ENCODE data around the gene AKNA. TPM values are rescaled to one million over a fixed set of nuclear protein-coding genes. Genes with fewer than 3 reads are reported as not detected.

The AKNA gene
- total RNA-seq, 1 donor from 2014 or later, result 464 TPM

- intact Hi-C loops (cut with micrococcal nuclease), result no loop called here
Observed at GRCh38 chr9:114416290-114416689, 28.5 kb upstream of the AKNA start.

- intact Hi-C loops (cut with micrococcal nuclease), result no loop called here
Observed at GRCh38 chr9:114414346-114414745, 26.6 kb upstream of the AKNA start.

- intact Hi-C loops (cut with micrococcal nuclease), result no loop called here
Observed at GRCh38 chr9:114413861-114414301, 26.1 kb upstream of the AKNA start.

- intact Hi-C loops (cut with micrococcal nuclease), result no loop called here
Observed at GRCh38 chr9:114412048-114412683, 24.4 kb upstream of the AKNA start.

GRCh38 chr9:114411452-114411851 lies 23.7 kb upstream of the AKNA start:
- intact Hi-C loops (cut with micrococcal nuclease), result no loop called here

- intact Hi-C loops (cut with micrococcal nuclease), result no loop called here
Observed at GRCh38 chr9:114410910-114411309, 23.1 kb upstream of the AKNA start.

GRCh38 chr9:114409842-114410241 lies 22.1 kb upstream of the AKNA start:
- intact Hi-C loops (cut with micrococcal nuclease), result loop anchor here (5.0 kb wide), 1 partner anchor 1182 kb away; no protein-coding TSS in a partner anchor

GRCh38 chr9:114409103-114409780 lies 21.5 kb upstream of the AKNA start:
- intact Hi-C loops (cut with micrococcal nuclease), result loop anchor here (5.0 kb wide), 1 partner anchor 1183 kb away; no protein-coding TSS in a partner anchor

- intact Hi-C loops (cut with micrococcal nuclease), result loop anchor here (5.0 kb wide), 1 partner anchor 1184 kb away; no protein-coding TSS in a partner anchor
Observed at GRCh38 chr9:114408645-114409044, 20.9 kb upstream of the AKNA start.

GRCh38 chr9:114407889-114408288 lies 20.1 kb upstream of the AKNA start:
- intact Hi-C loops (cut with micrococcal nuclease), result loop anchor here (5.0 kb wide), 1 partner anchor 1184 kb away; no protein-coding TSS in a partner anchor

- intact Hi-C loops (cut with micrococcal nuclease), result loop anchor here (5.0 kb wide), 1 partner anchor 1186 kb away; no protein-coding TSS in a partner anchor
Observed at GRCh38 chr9:114406441-114406840, 18.7 kb upstream of the AKNA start.

GRCh38 chr9:114405294-114406034 lies 17.7 kb upstream of the AKNA start:
- intact Hi-C loops (cut with micrococcal nuclease), result loop anchor here (1.0 to 5.0 kb wide), 9 partner anchors 82 to 1187 kb away; partner anchors contain the start of gene ATP6V1G1

- intact Hi-C loops (cut with micrococcal nuclease), result no loop called here
Observed at GRCh38 chr9:114404531-114404930, 16.7 kb upstream of the AKNA start.

GRCh38 chr9:114403153-114403756 lies 15.5 kb upstream of the AKNA start:
- intact Hi-C loops (cut with micrococcal nuclease), result no loop called here

- intact Hi-C loops (cut with micrococcal nuclease), result no loop called here
Observed at GRCh38 chr9:114401344-114401743, 13.6 kb upstream of the AKNA start.

GRCh38 chr9:114400772-114401171 lies 13.0 kb upstream of the AKNA start:
- intact Hi-C loops (cut with micrococcal nuclease), result no loop called here

- intact Hi-C loops (cut with micrococcal nuclease), result no loop called here
Observed at GRCh38 chr9:114400219-114400618, 12.4 kb upstream of the AKNA start.

GRCh38 chr9:114399381-114399780 lies 11.6 kb upstream of the AKNA start:
- intact Hi-C loops (cut with micrococcal nuclease), result loop anchor here (2.0 to 10.0 kb wide), 4 partner anchors 61 to 589 kb away; partner anchors contain the start of gene COL27A1

- intact Hi-C loops (cut with micrococcal nuclease), result loop anchor here (1.0 to 10.0 kb wide), 12 partner anchors 10 to 591 kb away; partner anchors contain the start of genes ATP6V1G1, COL27A1 and WHRN
Observed at GRCh38 chr9:114397848-114398605, 10.2 kb upstream of the AKNA start.

- intact Hi-C loops (cut with micrococcal nuclease), result loop anchor here (1.0 to 10.0 kb wide), 3 partner anchors 48 to 340 kb away; partner anchors contain the start of gene COL27A1
Observed at GRCh38 chr9:114397219-114397847, 9.6 kb upstream of the AKNA start.

Measured in T-helper 1 cell treated with Interleukin-12 subunit alpha and Interleukin-12 subunit beta and Interleukin-4 antibody, amounts not matched to agents 30 ng/mL and 1 ng/mL, for 36 hours (primary cell).